ENCODE results near the gene NDUFS4.
"Not testable (repeated sequence)": the region's sequence is repeated elsewhere in the genome, so short reads cannot be mapped to it uniquely, and the experiment has no call there.

Gene NDUFS4

DNA sequence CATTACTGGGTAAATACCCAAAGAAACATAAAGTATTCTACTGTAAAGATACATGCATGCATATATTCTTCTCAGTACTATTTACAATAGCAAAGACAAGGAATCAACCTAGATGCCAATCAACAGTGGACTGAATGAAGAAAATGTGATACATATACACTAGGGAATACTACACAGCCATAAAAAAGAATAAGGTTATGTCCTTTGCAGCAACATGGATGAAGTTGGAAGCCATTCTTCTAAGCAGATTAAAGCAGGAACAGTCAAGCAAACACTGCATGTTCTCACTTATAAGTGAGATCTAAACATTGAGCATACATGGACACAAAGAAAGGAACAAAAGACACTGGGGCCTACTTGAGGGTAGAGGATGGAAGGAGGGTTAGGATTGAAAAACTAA is 39.6 kb upstream of the NDUFS4 start:
- no peaks in the 10 kb centered on the region for H3K27me3 ChIP-seq (ENCODE audit: insufficient read depth, poor library complexity, severe bottlenecking)
- H3K4me3 ChIP-seq (replicated peaks; ENCODE audit: insufficient read depth, low read length) = no peak overlapping the region
- no peak for DNase-seq (ENCODE audit: low read depth in 1 of 2, low spot score in 1 of 2)
- H3K27ac ChIP-seq (replicated peaks) = no peak overlapping the region
- TF ChIP-seq GABPA (IDR thresholded peaks at IDR 0.05; ENCODE audit: low read depth) (no peak), POLR2AphosphoS5 (IDR thresholded peaks at IDR 0.05; ENCODE audit: low read depth) (no peak), SPI1 (IDR thresholded peaks at IDR 0.05; ENCODE audit: borderline replicate concordance, low read depth) (no peak)
- TF ChIP-seq, protein P1, sequence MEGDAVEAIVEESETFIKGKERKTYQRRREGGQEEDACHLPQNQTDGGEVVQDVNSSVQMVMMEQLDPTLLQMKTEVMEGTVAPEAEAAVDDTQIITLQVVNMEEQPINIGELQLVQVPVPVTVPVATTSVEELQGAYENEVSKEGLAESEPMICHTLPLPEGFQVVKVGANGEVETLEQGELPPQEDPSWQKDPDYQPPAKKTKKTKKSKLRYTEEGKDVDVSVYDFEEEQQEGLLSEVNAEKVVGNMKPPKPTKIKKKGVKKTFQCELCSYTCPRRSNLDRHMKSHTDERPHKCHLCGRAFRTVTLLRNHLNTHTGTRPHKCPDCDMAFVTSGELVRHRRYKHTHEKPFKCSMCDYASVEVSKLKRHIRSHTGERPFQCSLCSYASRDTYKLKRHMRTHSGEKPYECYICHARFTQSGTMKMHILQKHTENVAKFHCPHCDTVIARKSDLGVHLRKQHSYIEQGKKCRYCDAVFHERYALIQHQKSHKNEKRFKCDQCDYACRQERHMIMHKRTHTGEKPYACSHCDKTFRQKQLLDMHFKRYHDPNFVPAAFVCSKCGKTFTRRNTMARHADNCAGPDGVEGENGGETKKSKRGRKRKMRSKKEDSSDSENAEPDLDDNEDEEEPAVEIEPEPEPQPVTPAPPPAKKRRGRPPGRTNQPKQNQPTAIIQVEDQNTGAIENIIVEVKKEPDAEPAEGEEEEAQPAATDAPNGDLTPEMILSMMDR (IDR thresholded peaks at IDR 0.05; ENCODE audit: insufficient read depth, low read length) = no peak
- TF ChIP-seq, protein P2, sequence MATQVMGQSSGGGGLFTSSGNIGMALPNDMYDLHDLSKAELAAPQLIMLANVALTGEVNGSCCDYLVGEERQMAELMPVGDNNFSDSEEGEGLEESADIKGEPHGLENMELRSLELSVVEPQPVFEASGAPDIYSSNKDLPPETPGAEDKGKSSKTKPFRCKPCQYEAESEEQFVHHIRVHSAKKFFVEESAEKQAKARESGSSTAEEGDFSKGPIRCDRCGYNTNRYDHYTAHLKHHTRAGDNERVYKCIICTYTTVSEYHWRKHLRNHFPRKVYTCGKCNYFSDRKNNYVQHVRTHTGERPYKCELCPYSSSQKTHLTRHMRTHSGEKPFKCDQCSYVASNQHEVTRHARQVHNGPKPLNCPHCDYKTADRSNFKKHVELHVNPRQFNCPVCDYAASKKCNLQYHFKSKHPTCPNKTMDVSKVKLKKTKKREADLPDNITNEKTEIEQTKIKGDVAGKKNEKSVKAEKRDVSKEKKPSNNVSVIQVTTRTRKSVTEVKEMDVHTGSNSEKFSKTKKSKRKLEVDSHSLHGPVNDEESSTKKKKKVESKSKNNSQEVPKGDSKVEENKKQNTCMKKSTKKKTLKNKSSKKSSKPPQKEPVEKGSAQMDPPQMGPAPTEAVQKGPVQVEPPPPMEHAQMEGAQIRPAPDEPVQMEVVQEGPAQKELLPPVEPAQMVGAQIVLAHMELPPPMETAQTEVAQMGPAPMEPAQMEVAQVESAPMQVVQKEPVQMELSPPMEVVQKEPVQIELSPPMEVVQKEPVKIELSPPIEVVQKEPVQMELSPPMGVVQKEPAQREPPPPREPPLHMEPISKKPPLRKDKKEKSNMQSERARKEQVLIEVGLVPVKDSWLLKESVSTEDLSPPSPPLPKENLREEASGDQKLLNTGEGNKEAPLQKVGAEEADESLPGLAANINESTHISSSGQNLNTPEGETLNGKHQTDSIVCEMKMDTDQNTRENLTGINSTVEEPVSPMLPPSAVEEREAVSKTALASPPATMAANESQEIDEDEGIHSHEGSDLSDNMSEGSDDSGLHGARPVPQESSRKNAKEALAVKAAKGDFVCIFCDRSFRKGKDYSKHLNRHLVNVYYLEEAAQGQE (IDR thresholded peaks at IDR 0.05; ENCODE audit: insufficient replicate concordance, low read depth) = no peak

DNA sequence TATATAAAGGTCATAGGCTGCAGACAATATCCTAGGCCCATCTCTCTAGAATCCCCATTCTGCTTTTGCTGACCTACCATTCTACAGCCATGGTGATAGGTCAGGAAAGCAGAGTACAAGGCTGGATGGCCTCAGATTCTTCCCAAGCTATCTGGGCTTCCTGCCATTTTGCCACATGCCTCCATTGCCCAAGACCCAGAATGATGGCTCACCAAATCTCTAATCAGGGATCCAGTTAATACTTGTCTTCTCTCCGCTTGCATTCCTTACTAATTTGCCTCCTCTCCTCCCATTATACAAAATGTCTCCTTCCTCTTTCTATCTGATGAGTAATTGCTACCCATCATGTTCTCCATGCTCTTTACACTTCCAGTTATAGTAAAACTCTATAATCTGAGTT is 22.7 kb upstream of the NDUFS4 start:
- no peaks in the 10 kb centered on the region for H3K27me3 ChIP-seq (ENCODE audit: insufficient read depth, poor library complexity, severe bottlenecking)
- TF ChIP-seq, protein P1 (IDR thresholded peaks at IDR 0.05; ENCODE audit: insufficient read depth, low read length) = no peak
- TF ChIP-seq SPI1 (IDR thresholded peaks at IDR 0.05; ENCODE audit: borderline replicate concordance, low read depth) (no peak), POLR2AphosphoS5 (IDR thresholded peaks at IDR 0.05; ENCODE audit: low read depth) (no peak), GABPA (IDR thresholded peaks at IDR 0.05; ENCODE audit: low read depth) (no peak)
- TF ChIP-seq, protein P2 (IDR thresholded peaks at IDR 0.05; ENCODE audit: insufficient replicate concordance, low read depth) = no peak
- no peak overlapping the region for H3K27ac ChIP-seq (replicated peaks)
- no peak overlapping the region for H3K4me3 ChIP-seq (replicated peaks; ENCODE audit: insufficient read depth, low read length)
- DNase-seq (ENCODE audit: low read depth in 1 of 2, low spot score in 1 of 2) = no peak

DNA sequence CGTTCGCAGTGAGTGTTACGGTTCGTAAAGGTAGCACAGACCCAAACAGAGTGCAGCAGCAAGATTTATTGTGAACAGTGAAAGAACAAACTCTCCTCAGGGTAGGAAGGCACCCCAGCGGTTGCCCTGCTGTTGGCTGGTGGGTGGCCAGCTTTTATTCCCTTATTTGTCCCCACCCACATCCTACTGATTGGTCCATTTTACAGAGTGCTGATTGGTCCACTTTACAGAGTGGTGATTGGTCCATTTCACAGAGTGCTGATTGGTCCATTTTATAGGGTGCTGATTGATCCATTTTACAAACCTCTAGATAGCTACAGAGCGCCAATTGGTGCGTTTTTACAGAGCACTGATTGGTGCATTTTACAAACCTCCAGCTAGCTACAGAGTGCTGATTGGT is 19.7 kb upstream of the NDUFS4 start:
- not testable (repeated sequence) for DNase-seq (ENCODE audit: low read depth in 1 of 2, low spot score in 1 of 2); H3K27me3 ChIP-seq (ENCODE audit: insufficient read depth, poor library complexity, severe bottlenecking); H3K27ac ChIP-seq (replicated peaks); H3K4me3 ChIP-seq (replicated peaks; ENCODE audit: insufficient read depth, low read length)

- TF ChIP-seq, protein P1 (IDR thresholded peaks at IDR 0.05; ENCODE audit: insufficient read depth, low read length) = no peak
- TF ChIP-seq SPI1 (IDR thresholded peaks at IDR 0.05; ENCODE audit: borderline replicate concordance, low read depth) = no peak
- TF ChIP-seq, protein P2 (IDR thresholded peaks at IDR 0.05; ENCODE audit: insufficient replicate concordance, low read depth) = no peak
- TF ChIP-seq GABPA (IDR thresholded peaks at IDR 0.05; ENCODE audit: low read depth) = no peak
- no peak for TF ChIP-seq POLR2AphosphoS5 (IDR thresholded peaks at IDR 0.05; ENCODE audit: low read depth)
- Histone ChIP-seq H3K27ac (replicated peaks) (no peak overlapping the region), H3K27me3 (ENCODE audit: insufficient read depth, poor library complexity, severe bottlenecking) (no peaks in the 10 kb centered on the region), H3K4me3 (replicated peaks; ENCODE audit: insufficient read depth, low read length) (no peak overlapping the region)
- no peak for DNase-seq (ENCODE audit: low read depth in 1 of 2, low spot score in 1 of 2)
Measured at GRCh38 chr5:53541859-53542258, 18.6 kb upstream of the NDUFS4 start.

Measured in HL-60 (cell line).